ENCODE results near the gene PSG5.
"Not testable (repeated sequence)": the region's sequence is repeated elsewhere in the genome, so short reads cannot be mapped to it uniquely, and the experiment has no call there.

The PSG5 gene

GRCh38 chr19:43181869-43182771, 4.2 kb downstream of the PSG5 start:
- DNase-seq: not testable (repeated sequence)

GRCh38 chr19:43179569-43180147, 6.7 kb downstream of the PSG5 start:
- not testable (repeated sequence) for DNase-seq

DNA sequence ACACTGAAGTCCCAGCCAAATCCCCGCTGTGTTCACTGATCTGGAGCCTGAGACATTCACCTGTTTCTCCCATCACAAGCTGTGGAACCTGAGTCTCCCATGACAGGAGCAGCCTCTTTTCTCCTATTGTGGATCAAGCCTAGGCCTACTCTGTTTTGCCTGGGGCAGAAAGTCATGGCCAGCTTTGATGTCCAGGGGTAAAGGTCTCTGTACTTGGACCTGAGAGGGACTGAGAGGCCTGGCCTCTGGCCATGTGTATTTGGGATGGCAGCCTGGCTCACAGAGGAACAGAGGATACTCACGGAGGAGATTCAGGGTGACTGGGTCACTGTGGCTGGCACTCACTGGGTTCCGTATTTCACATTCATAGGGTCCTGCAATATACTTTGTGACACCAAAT, 7.8 kb downstream of the PSG5 start:
- not testable (repeated sequence) for DNase-seq

DNA sequence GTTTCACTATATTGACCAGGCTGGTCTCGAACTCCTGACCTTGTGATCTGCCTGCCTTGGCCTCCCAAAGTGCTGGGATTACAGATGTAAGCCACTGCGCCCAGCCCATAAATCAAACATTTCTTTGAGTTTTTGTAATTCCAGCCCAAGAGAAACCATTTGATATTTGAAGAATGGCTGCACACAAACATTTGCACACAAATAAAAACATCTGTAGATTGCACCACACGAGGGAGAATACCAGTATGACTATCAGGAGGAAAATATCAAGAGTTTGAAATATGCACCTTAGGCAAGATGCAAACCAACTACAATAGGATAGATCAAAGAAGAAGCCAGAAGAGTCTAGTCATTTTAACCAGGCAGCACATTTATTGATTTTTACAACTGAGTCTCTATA, 20.4 kb downstream of the PSG5 start:
- not testable (repeated sequence) for DNase-seq

- not testable (repeated sequence) for DNase-seq
Observed at GRCh38 chr19:43163135-43163534, 23.2 kb downstream of the PSG5 start.

DNA sequence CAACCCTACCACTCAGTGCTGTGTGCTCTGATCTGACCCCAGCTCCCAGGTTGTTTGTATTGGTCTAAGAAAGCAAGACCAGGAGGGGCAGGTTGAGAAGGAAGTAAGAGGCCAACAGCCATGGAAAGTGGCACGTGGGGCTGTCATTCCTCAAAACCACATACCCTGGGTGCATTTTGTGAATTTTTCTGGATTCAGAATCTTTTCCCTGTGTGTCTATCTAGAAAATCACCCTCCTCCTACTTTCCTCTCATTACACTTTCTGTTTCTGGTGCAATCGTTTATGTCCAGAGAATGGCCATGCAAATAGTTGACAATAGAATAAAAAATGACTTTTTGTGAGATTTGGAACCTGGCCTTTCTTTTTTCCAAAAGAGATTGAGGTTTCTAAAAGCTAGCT, 24.1 kb downstream of the PSG5 start:
- not testable (repeated sequence) for DNase-seq

DNA sequence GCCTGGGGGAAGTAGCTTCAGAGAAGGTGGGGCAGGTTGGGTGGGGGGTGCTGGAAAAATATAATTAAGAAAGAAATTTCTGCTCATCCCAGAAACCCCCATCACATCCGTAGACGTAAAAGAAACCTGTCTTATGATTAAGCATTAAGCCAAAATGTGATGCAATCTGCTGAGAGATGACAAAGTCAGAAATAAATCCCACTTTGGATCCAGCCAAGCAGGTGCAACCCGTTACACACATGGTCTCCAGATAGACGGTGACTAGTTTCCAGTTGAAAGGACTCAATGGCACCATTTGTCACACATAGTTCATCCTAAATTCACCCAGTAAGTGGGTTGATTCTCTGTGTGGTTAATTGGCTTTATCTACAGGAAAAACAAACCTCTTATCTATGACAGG, 34.1 kb downstream of the PSG5 start:
- DNase-seq: no peak

- DNase-seq: not testable (repeated sequence)
Observed at GRCh38 chr19:43149788-43150187, 36.5 kb downstream of the PSG5 start.

GRCh38 chr19:43148233-43148632, 38.1 kb downstream of the PSG5 start:
- DNase-seq: no peak

GRCh38 chr19:43141763-43142162, 44.6 kb downstream of the PSG5 start:
- not testable (repeated sequence) for DNase-seq

DNA sequence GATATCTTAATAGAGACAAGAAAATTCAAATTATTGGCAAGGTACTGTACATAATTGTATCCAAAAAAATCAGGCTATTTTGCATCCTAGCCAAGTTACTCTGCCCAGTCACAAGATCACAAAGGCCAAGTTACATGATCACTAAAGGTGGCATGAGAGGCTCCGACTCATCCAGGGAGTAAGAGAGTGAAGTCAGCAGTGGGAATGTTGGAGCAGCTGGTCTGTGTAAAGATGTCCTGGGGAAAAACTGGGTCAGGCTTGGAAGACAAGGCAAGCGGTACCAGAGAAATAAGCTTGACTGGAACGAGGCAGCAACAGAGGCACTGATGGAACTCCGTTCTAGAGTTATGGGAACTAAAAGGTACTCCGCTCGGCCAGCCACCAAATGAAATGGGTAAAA, 53.6 kb downstream of the PSG5 start:
- DNase-seq: no peak

DNA sequence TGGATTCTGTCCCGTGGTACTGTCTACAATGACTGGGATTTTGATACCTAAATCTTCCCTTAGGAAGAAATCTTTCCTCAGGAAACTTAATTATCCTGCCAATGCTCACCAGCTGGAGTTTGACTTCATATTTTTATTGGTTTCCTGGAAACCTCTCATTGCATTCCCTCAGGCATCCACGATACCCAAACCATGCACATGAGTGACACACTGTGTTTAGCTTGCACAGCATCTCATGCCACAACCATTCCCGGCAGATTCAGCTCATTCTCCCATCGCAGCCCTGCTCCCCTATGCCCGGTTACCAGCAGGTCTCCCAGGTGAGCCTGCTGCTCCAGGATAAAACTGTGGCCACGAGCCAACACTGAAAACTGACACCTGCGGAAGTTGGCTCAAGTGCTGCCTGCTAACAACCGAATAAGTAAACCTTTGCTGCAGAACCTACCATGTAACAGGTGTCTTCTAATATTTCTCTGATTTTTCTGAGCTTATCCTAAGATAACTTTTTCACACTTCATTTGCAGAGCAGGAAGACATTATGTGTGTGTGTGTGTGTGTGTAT, 55.0 kb downstream of the PSG5 start:
- DNase-seq: not testable (repeated sequence)

GRCh38 chr19:43129197-43129596, 57.1 kb downstream of the PSG5 start:
- not testable (repeated sequence) for DNase-seq

DNA sequence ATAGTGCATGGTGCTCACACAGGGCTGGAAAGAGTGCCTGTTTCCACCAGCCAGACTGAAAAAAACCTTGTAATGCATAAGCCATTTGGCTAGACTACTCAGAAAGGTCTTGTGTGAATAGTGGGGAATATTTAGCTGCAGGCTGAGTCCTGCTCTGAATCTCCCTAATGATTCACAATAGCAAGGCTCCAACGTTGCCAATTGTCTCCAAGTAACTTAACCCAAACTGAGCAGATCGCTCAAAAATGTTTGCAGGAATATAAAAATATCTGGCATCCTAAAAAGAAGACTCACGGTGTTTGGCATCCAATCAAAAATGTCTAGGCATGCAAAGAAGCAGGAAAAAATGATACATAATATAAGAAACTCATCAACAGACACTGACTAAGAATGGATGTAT, 59.0 kb downstream of the PSG5 start:
- DNase-seq: not testable (repeated sequence)

- no peak for DNase-seq
Observed at GRCh38 chr19:43126720-43127119, 59.6 kb downstream of the PSG5 start.

DNA sequence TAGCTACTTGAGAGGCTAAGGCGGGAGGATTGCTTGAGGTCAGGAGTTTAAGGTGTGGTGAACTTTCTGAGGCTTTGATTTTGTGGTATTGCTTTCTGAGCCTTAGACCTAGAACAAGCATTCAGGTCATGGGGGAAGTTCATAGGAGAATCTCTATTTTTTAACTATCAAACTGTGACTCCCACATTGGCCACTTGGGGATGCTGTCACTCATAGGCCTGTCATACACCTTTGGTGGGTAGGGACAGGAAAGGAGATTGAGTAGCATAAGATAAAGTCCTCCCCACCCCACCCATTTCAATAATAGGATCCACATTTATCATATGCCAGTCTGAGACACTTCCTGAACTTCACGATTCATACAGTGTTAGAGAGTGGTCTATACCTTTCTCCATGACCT, 62.0 kb downstream of the PSG5 start:
- DNase-seq: no peak

DNA sequence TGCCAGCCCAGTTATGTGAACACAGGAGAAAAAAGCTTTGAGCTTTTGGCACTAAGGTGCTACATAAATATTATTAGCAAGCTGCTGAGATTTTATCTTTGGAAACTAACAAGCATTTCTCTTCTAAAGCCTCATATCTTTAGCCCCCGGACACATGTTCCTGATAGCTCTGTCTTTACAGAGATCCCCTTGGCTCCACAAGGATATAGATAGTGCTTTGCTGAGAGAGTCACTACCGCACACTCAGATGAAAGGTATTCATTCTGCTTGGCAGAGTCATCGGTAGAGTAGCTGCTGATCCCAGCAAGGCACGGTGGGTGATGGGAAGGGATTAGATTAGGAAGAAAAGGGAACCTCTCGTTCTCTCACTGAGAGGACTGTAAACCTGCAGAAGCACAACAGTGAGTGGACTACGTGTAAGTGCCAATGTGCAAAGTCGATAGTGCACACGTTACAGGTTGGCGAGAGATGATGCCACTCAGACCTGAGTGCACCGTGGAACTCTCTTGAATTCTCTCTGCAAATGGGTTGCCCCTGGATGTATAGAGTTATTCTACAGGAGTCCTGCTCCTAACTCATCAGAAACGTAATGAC, 65.8 kb downstream of the PSG5 start:
- DNase-seq: not testable (repeated sequence)

- not testable (repeated sequence) for DNase-seq
Observed at GRCh38 chr19:43119526-43119925, 66.8 kb downstream of the PSG5 start.

Data from hippocampal formation (tissue), 2 donors.